OCI-LY7 (cell line): ENCODE data around the gene BRD9.
"Not testable (repeated sequence)": the region's sequence is repeated elsewhere in the genome, so short reads cannot be mapped to it uniquely, and the experiment has no call there.

Experiments used
- EZH2phosphoT487 ChIP-seq: fragments of 200-600 bp; sonication (generic); IDR thresholded peaks from 2 replicates; pipeline ENCODE4 v1.6.1; 2018; ENCODE audit warnings: low read depth, borderline replicate concordance, mild to moderate bottlenecking, mixed run types, antibody characterized with exemption, low read length, moderate library complexity, mixed read lengths
- TF ChIP-seq, protein P1 (sequence below): fragments of 200-600 bp; sonication (generic); conservative IDR thresholded peaks from 2 replicates; pipeline ENCODE4 v1.5.1; 2014; ENCODE audit warnings: mild to moderate bottlenecking, antibody characterized with exemption, low read length, moderate library complexity, mixed read lengths

GRCh38 chr5:918717-919116, 26.1 kb upstream of the BRD9 start:
- TF ChIP-seq, protein P1, sequence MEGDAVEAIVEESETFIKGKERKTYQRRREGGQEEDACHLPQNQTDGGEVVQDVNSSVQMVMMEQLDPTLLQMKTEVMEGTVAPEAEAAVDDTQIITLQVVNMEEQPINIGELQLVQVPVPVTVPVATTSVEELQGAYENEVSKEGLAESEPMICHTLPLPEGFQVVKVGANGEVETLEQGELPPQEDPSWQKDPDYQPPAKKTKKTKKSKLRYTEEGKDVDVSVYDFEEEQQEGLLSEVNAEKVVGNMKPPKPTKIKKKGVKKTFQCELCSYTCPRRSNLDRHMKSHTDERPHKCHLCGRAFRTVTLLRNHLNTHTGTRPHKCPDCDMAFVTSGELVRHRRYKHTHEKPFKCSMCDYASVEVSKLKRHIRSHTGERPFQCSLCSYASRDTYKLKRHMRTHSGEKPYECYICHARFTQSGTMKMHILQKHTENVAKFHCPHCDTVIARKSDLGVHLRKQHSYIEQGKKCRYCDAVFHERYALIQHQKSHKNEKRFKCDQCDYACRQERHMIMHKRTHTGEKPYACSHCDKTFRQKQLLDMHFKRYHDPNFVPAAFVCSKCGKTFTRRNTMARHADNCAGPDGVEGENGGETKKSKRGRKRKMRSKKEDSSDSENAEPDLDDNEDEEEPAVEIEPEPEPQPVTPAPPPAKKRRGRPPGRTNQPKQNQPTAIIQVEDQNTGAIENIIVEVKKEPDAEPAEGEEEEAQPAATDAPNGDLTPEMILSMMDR = not testable (repeated sequence)
- TF ChIP-seq EZH2phosphoT487 = not testable (repeated sequence)
